ENCODE data around the gene CTRB1. TPM values are rescaled to one million over a fixed set of nuclear protein-coding genes. Genes with fewer than 3 reads are reported as not detected.

CTRB1 gene
- total and polyA plus RNA-seq, 2 of the 13 experiments (the other 11 are each of a cell fraction or from before 2014, with no cell fraction given), result not detected

DNA sequence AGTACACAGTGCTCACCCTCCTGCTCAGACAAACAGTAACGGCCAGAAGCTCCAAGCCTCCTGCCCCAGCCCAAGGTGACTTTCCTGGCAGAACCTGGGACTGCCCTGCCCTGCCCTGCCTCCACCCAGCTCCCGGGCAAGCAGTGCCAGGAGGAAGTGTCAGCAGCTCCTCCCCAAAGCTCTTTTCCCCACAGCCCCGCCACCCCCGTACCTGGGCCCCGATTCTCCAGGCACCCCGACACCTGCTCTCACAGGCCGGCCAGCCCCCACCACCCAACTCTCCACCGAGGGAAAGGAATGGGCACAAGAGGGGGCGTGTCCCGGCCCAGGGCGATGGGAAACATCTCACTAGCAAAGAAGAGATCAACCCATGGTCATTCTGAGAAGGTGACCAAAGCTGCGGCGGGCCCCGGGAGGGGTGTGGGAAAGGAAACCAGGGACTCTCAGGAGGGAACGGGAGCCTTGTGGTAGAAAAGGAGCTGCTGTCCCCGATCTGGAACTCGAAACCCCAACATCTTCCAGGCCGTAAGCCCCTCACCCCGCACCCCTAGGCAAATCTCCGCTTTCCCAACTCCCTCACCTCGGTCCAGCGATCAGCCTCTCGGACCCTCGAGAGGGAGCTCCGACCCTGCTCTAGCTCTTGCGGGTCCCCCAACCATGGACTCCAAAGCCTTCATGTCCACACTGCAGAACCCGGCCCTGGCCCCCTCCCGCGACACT, 31.5 kb downstream of the CTRB1 start (continued):
- TF ChIP-seq, protein P1, sequence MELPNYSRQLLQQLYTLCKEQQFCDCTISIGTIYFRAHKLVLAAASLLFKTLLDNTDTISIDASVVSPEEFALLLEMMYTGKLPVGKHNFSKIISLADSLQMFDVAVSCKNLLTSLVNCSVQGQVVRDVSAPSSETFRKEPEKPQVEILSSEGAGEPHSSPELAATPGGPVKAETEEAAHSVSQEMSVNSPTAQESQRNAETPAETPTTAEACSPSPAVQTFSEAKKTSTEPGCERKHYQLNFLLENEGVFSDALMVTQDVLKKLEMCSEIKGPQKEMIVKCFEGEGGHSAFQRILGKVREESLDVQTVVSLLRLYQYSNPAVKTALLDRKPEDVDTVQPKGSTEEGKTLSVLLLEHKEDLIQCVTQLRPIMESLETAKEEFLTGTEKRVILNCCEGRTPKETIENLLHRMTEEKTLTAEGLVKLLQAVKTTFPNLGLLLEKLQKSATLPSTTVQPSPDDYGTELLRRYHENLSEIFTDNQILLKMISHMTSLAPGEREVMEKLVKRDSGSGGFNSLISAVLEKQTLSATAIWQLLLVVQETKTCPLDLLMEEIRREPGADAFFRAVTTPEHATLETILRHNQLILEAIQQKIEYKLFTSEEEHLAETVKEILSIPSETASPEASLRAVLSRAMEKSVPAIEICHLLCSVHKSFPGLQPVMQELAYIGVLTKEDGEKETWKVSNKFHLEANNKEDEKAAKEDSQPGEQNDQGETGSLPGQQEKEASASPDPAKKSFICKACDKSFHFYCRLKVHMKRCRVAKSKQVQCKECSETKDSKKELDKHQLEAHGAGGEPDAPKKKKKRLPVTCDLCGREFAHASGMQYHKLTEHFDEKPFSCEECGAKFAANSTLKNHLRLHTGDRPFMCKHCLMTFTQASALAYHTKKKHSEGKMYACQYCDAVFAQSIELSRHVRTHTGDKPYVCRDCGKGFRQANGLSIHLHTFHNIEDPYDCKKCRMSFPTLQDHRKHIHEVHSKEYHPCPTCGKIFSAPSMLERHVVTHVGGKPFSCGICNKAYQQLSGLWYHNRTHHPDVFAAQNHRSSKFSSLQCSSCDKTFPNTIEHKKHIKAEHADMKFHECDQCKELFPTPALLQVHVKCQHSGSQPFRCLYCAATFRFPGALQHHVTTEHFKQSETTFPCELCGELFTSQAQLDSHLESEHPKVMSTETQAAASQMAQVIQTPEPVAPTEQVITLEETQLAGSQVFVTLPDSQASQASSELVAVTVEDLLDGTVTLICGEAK (IDR thresholded peaks at IDR 0.05), result no peak
- TF ChIP-seq, protein P1 (CRISPR knock-in tag; IDR thresholded peaks at IDR 0.05), result no peak; the same call in 1 of the 2 replicates
- TF ChIP-seq FOXP1 (IDR thresholded peaks at IDR 0.05), result no peak
- TF ChIP-seq FOXP1 (CRISPR knock-in tag; IDR thresholded peaks at IDR 0.05), result no peak
- no peak; the same call in 1 of the 2 replicates for TF ChIP-seq NR2F2 (IDR thresholded peaks at IDR 0.05; ENCODE audit: borderline replicate concordance, low read depth)
- TF ChIP-seq, protein P2, sequence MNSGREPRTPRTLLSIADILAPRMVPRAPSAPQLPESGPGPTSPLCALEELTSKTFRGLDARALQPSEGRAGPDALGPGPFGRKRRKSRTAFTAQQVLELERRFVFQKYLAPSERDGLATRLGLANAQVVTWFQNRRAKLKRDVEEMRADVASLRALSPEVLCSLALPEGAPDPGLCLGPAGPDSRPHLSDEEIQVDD (CRISPR knock-in tag; IDR thresholded peaks at IDR 0.05; ENCODE audit: borderline replicate concordance), result no peak
- TF ChIP-seq RELA (CRISPR knock-in tag; IDR thresholded peaks at IDR 0.05), result no peak
- peak; percentile 33; the same call in 1 of the 2 replicates for TF ChIP-seq EEA1 (CRISPR knock-in tag; IDR thresholded peaks at IDR 0.05; ENCODE audit: borderline replicate concordance)
- TF ChIP-seq, protein P3, sequence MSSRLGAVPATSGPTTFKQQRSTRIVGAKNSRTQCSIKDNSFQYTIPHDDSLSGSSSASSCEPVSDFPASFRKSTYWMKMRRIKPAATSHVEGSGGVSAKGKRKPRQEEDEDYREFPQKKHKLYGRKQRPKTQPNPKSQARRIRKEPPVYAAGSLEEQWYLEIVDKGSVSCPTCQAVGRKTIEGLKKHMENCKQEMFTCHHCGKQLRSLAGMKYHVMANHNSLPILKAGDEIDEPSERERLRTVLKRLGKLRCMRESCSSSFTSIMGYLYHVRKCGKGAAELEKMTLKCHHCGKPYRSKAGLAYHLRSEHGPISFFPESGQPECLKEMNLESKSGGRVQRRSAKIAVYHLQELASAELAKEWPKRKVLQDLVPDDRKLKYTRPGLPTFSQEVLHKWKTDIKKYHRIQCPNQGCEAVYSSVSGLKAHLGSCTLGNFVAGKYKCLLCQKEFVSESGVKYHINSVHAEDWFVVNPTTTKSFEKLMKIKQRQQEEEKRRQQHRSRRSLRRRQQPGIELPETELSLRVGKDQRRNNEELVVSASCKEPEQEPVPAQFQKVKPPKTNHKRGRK (CRISPR knock-in tag; IDR thresholded peaks at IDR 0.05), result no peak
- no peak for TF ChIP-seq CREB1 (IDR thresholded peaks at IDR 0.05)
- no peak for TF ChIP-seq CREB1 (CRISPR knock-in tag; IDR thresholded peaks at IDR 0.05)
- TF ChIP-seq KDM6A (CRISPR knock-in tag; IDR thresholded peaks at IDR 0.05; ENCODE audit: low read depth), result no peak
- TF ChIP-seq LCORL (IDR thresholded peaks at IDR 0.05), result no peak
- TF ChIP-seq LCORL (CRISPR knock-in tag; IDR thresholded peaks at IDR 0.05), result no peak
- TF ChIP-seq ZMYM2 (CRISPR knock-in tag; IDR thresholded peaks at IDR 0.05), result peak; percentile 60; the same call in 1 of the 2 replicates
- TF ChIP-seq HCFC1 (IDR thresholded peaks at IDR 0.05; ENCODE audit: low read depth, low read length), result no peak
- no peak for TF ChIP-seq ZNF17 (CRISPR knock-in tag; IDR thresholded peaks at IDR 0.05)
- TF ChIP-seq SMAD3 (CRISPR knock-in tag; IDR thresholded peaks at IDR 0.05), result no peak
- peak; percentile 38 for TF ChIP-seq STAG1 (CRISPR knock-in tag; IDR thresholded peaks at IDR 0.05)
- TF ChIP-seq ARNT (IDR thresholded peaks at IDR 0.05), result no peak
